Nephron (organoid): Measurements from ENCODE around the gene DGCR8.

Experiments used
- H3K27ac Mint-ChIP-seq, 3 experiments: 2 replicates each; pipeline ENCODE4 v1.8.0; 2020; ENCODE audit warnings: mixed read lengths in 3 of 3, mild to moderate bottlenecking in 2 of 3, moderate library complexity in 1 of 3
- H3K27me3 Mint-ChIP-seq: 2 replicates; pipeline ENCODE4 v1.8.0; 2021; ENCODE audit warnings: low read depth, mild to moderate bottlenecking, moderate library complexity, mixed read lengths
- H3K36me3 Mint-ChIP-seq: 2 replicates; pipeline ENCODE4 v1.8.0; 2020; ENCODE audit warnings: low read depth, mixed read lengths
- H3K4me1 Mint-ChIP-seq: 2 replicates; pipeline ENCODE4 v1.8.0; 2020; ENCODE audit warnings: mixed read lengths
- H3K4me3 Mint-ChIP-seq, 3 experiments: 2 replicates each; pipeline ENCODE4 v1.8.0; 2020; ENCODE audit warnings: mild to moderate bottlenecking in 3 of 3, mixed read lengths in 3 of 3, moderate library complexity in 2 of 3
- H3K9me3 Mint-ChIP-seq: 2 replicates; pipeline ENCODE4 v1.8.0; 2020; ENCODE audit warnings: mixed read lengths
- TF ChIP-seq, protein P1 (sequence below), 3 experiments: fragments of 200-600 bp; sonication (generic); IDR thresholded peaks; one replicate each; pipeline ENCODE4 v1.5.0; 2021; ENCODE audit warnings: antibody characterized with exemption in 3 of 3; ENCODE audit not compliant: unreplicated experiment in 3 of 3

The DGCR8 gene

DNA sequence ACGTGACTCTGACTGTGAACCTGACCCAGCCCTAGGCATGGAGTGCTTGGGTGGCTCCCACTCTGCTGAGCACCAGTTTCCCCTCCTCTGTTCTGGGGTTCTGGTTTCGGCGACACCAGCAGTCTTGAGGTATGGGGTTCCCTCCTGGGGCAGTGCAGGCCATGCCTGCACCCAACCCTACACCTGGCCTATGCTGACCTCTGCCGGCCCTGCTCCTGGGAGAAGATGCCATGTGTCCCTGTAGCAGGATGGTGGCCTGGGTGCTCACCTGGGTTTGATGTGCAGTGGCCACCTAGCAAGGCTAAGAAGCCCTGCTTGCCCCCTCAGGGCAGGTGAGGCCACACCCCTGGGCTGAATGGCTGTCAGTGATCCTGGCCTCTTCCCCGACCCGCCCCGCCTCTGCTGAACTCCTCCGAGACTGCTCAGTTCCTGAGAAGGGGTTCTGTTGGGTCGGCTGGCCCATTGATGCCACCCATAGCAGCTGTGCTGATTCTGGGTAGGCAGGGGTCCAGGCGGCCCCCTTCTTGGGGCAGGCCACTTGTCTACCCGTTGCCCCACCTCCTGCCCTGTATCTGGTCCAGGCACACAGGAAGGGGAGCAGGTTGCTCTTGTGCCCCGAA lies 54.0 kb downstream of the DGCR8 start:
- peaks cover 25% of the 10 kb centered on the region for H3K4me1 Mint-ChIP-seq
- no peak overlapping the region for H3K27ac Mint-ChIP-seq
- TF ChIP-seq, protein P1, sequence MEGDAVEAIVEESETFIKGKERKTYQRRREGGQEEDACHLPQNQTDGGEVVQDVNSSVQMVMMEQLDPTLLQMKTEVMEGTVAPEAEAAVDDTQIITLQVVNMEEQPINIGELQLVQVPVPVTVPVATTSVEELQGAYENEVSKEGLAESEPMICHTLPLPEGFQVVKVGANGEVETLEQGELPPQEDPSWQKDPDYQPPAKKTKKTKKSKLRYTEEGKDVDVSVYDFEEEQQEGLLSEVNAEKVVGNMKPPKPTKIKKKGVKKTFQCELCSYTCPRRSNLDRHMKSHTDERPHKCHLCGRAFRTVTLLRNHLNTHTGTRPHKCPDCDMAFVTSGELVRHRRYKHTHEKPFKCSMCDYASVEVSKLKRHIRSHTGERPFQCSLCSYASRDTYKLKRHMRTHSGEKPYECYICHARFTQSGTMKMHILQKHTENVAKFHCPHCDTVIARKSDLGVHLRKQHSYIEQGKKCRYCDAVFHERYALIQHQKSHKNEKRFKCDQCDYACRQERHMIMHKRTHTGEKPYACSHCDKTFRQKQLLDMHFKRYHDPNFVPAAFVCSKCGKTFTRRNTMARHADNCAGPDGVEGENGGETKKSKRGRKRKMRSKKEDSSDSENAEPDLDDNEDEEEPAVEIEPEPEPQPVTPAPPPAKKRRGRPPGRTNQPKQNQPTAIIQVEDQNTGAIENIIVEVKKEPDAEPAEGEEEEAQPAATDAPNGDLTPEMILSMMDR (IDR thresholded peaks at IDR 0.05; ENCODE audit: unreplicated experiment in 3 of 3), result no peak
- H3K36me3 Mint-ChIP-seq, result no peaks in the 10 kb centered on the region
- H3K27me3 Mint-ChIP-seq, result no peaks in the 10 kb centered on the region
- no peaks in the 10 kb centered on the region for H3K9me3 Mint-ChIP-seq
- H3K4me3 Mint-ChIP-seq, result peak overlapping the region; percentile 73 to 87 (median 80)

- TF ChIP-seq, protein P1 (IDR thresholded peaks at IDR 0.05; ENCODE audit: unreplicated experiment in 3 of 3), result no peak
- Mint-ChIP-seq H3K4me1 (peaks cover 25% of the 10 kb centered on the region), H3K4me3 (peak overlapping the region in 1 of 3 experiments; percentile 42), H3K9me3 (no peaks in the 10 kb centered on the region), H3K27ac (no peak overlapping the region), H3K27me3 (no peaks in the 10 kb centered on the region), H3K36me3 (no peaks in the 10 kb centered on the region)
Measured at GRCh38 chr22:20135265-20135664, 55.2 kb downstream of the DGCR8 start.

GRCh38 chr22:20135806-20136602 lies 56.0 kb downstream of the DGCR8 start:
- H3K36me3 Mint-ChIP-seq, result no peaks in the 10 kb centered on the region
- H3K4me1 Mint-ChIP-seq, result peaks cover 25% of the 10 kb centered on the region
- H3K27me3 Mint-ChIP-seq, result no peaks in the 10 kb centered on the region
- H3K9me3 Mint-ChIP-seq, result no peaks in the 10 kb centered on the region
- peak overlapping the region in 2 of 3 experiments; percentile 51 to 77 for H3K4me3 Mint-ChIP-seq
- H3K27ac Mint-ChIP-seq, result no peak overlapping the region
- TF ChIP-seq, protein P1 (IDR thresholded peaks at IDR 0.05; ENCODE audit: unreplicated experiment in 3 of 3), result no peak

GRCh38 chr22:20136603-20136873 lies 56.5 kb downstream of the DGCR8 start:
- no peaks in the 10 kb centered on the region for H3K36me3 Mint-ChIP-seq
- H3K27me3 Mint-ChIP-seq, result no peaks in the 10 kb centered on the region
- TF ChIP-seq, protein P1 (IDR thresholded peaks at IDR 0.05; ENCODE audit: unreplicated experiment in 3 of 3), result no peak
- peaks cover 25% of the 10 kb centered on the region for H3K4me1 Mint-ChIP-seq
- H3K27ac Mint-ChIP-seq, result no peak overlapping the region
- H3K4me3 Mint-ChIP-seq, result peak overlapping the region in 2 of 3 experiments; percentile 51 to 77
- H3K9me3 Mint-ChIP-seq, result no peaks in the 10 kb centered on the region

DNA sequence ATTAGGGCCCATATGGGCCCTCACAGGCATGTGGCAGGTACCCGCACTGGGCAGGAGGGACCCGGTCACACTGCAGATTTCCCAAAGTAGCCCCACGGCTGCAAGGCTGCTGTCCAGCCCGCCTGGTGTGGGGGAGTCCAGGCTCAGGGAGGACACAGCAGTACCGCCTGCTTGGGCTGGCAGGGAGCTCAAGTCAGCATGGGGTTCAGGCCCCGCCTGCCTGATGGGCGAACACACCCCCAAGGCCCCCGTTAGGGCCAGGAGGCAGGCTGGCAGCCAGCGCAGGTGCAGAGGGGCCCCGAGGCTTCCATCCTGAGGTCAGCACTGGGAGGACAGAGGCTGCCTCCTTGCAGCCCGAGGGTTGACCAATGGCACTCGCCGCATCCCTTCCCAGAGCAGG lies 57.1 kb downstream of the DGCR8 start:
- Mint-ChIP-seq H3K27ac (peak overlapping the region in 1 of 3 experiments; percentile 53), H3K4me1 (peaks cover 25% of the 10 kb centered on the region), H3K9me3 (no peaks in the 10 kb centered on the region), H3K27me3 (no peaks in the 10 kb centered on the region), H3K36me3 (no peaks in the 10 kb centered on the region), H3K4me3 (peak overlapping the region in 1 of 3 experiments; percentile 27)
- TF ChIP-seq, protein P1 (IDR thresholded peaks at IDR 0.05; ENCODE audit: unreplicated experiment in 3 of 3), result no peak
